Bronchial epithelial cell (primary cell): ENCODE data around the gene ZNF219. TPM values are rescaled to one million over a fixed set of nuclear protein-coding genes. Genes with fewer than 3 reads are reported as not detected.

Experiments
- DNase-seq: peaks from one replicate; pipeline ENCODE4 v3.0.0-alpha.2; 2010; ENCODE audit warnings: low read depth
- FAIRE-seq: peaks from 2 replicates; lab custom pipeline; 2011; peaks lifted over from hg19 to GRCh38; lab: Jason Lieb, UNC
- H3K27me3 ChIP-seq: 2 replicates; pipeline ENCODE4 v1.5.1; 2011; ENCODE audit warnings: low read length; ENCODE audit not compliant: control insufficient read depth, insufficient read depth
- H3K36me3 ChIP-seq: 2 replicates; pipeline ENCODE4 v1.5.1; 2011; ENCODE audit warnings: low read length; ENCODE audit not compliant: control insufficient read depth, insufficient read depth
- H3K4me3 ChIP-seq: 2 replicates; pipeline ENCODE4 v1.5.1; 2011; ENCODE audit warnings: mild to moderate bottlenecking, low read depth, low read length, control low read depth
- CTCF ChIP-seq: IDR thresholded peaks from 2 replicates; pipeline ENCODE4 v1.5.1; 2011; ENCODE audit warnings: mild to moderate bottlenecking, moderate library complexity, low read length, control low read depth, inconsistent platforms; ENCODE audit not compliant: insufficient read depth, severe bottlenecking
- total RNA-seq: library from RNA; depleted of rRNA; stranded (reverse); fragments of >200 nt; gene quantifications from 2 replicates; pipeline ENCODE4 v1.2.1, GENCODE V29; 2014

The ZNF219 gene
- total RNA-seq, 1 donor from 2014 or later, result 8.2 TPM

GRCh38 chr14:21069388-21070082, 28.9 kb downstream of the ZNF219 start:
- FAIRE-seq, result no peak
- no peak for DNase-seq
- TF ChIP-seq CTCF, result no peak
- H3K4me3 ChIP-seq, result peak overlapping the region; percentile 63
- H3K36me3 ChIP-seq, result no peaks in the 10 kb centered on the region
- H3K27me3 ChIP-seq, result peaks cover 5% of the 10 kb centered on the region

- Histone ChIP-seq H3K4me3 (no peak overlapping the region), H3K27me3 (peaks cover 5% of the 10 kb centered on the region), H3K36me3 (no peaks in the 10 kb centered on the region)
- peak; percentile 65 for TF ChIP-seq CTCF
- DNase-seq (peak; percentile 35), FAIRE-seq (no peak)
Measured at GRCh38 chr14:21068521-21069387, 29.7 kb downstream of the ZNF219 start.

- DNase-seq (peak; percentile 33), FAIRE-seq (no peak)
- Histone ChIP-seq H3K4me3 (no peak overlapping the region), H3K36me3 (no peaks in the 10 kb centered on the region), H3K27me3 (peaks cover 5% of the 10 kb centered on the region)
- peak; percentile 38 for TF ChIP-seq CTCF
Measured at GRCh38 chr14:21066882-21067502, 31.5 kb downstream of the ZNF219 start.

- DNase-seq (no peak), FAIRE-seq (no peak)
- no peaks in the 10 kb centered on the region for H3K27me3 ChIP-seq
- H3K36me3 ChIP-seq, result no peaks in the 10 kb centered on the region
- no peak overlapping the region for H3K4me3 ChIP-seq
- no peak for TF ChIP-seq CTCF
Measured at GRCh38 chr14:21063479-21063878, 35.0 kb downstream of the ZNF219 start.

GRCh38 chr14:21061347-21061668, 37.1 kb downstream of the ZNF219 start:
- Histone ChIP-seq H3K27me3 (no peaks in the 10 kb centered on the region), H3K36me3 (no peaks in the 10 kb centered on the region), H3K4me3 (no peak overlapping the region)
- DNase-seq (no peak), FAIRE-seq (no peak)
- no peak for TF ChIP-seq CTCF
